GM23338 (cell line): ENCODE measurements around the gene CITED1. TPM values are rescaled to one million over a fixed set of nuclear protein-coding genes. Genes with fewer than 3 reads are reported as not detected.

Experiments
- ATAC-seq: fragments of 200-7000 bp; cut with Tn5 transposase; 3 replicates; pipeline ENCODE4 v1.9.1; 2020
- DNase-seq: peaks from one replicate; pipeline ENCODE4 v3.0.0-alpha.2; 2015; ENCODE audit warnings: low spot score
- H2AFZ ChIP-seq: fragments of 200-600 bp; sonication (generic); 2 replicates; pipeline ENCODE4 v1.8.0; 2016; ENCODE audit warnings: antibody characterized with exemption, mild to moderate bottlenecking, moderate library complexity
- H3F3A ChIP-seq: fragments of 200-600 bp; sonication (generic); replicated peaks from 2 replicates; pipeline ENCODE4 v1.8.0; 2017; ENCODE audit warnings: antibody characterized with exemption, mixed run types, low read depth
- H3K27ac ChIP-seq: fragments of 200-600 bp; sonication (generic); 2 replicates; pipeline ENCODE4 v1.6.1; 2016; ENCODE audit warnings: low read depth
- H3K27me3 ChIP-seq: fragments of 200-600 bp; sonication (generic); 2 replicates; pipeline ENCODE4 v1.8.0; 2016; ENCODE audit warnings: mild to moderate bottlenecking, mixed run types, moderate library complexity; ENCODE audit not compliant: insufficient read depth
- H3K36me3 ChIP-seq: fragments of 200-600 bp; sonication (generic); 2 replicates; pipeline ENCODE4 v1.8.0; 2016; ENCODE audit warnings: mild to moderate bottlenecking; ENCODE audit not compliant: insufficient read depth
- H3K4me1 ChIP-seq: fragments of 200-600 bp; sonication (generic); 2 replicates; pipeline ENCODE4 v1.8.0; 2016; ENCODE audit warnings: mild to moderate bottlenecking, moderate library complexity; ENCODE audit not compliant: insufficient read depth
- H3K4me2 ChIP-seq: fragments of 200-600 bp; sonication (generic); 2 replicates; pipeline ENCODE4 v1.7.1; 2017; ENCODE audit warnings: mixed run types
- H3K4me3 ChIP-seq: fragments of 200-600 bp; sonication (generic); 2 replicates; pipeline ENCODE4 v1.6.1; 2016; ENCODE audit warnings: mixed run types
- H3K79me2 ChIP-seq: fragments of 200-600 bp; sonication (generic); replicated peaks from 2 replicates; pipeline ENCODE4 v1.8.0; 2017; ENCODE audit warnings: mild to moderate bottlenecking; ENCODE audit not compliant: insufficient read depth
- H3K9me2 ChIP-seq: fragments of 200-600 bp; sonication (generic); 2 replicates; pipeline ENCODE4 v1.8.0; 2017; ENCODE audit not compliant: insufficient read depth
- H4K20me1 ChIP-seq: fragments of 200-600 bp; sonication (generic); replicated peaks from 2 replicates; pipeline ENCODE4 v1.8.0; 2017; ENCODE audit warnings: mild to moderate bottlenecking; ENCODE audit not compliant: insufficient read depth
- H3K27ac Mint-ChIP-seq: 2 replicates; pipeline ENCODE4 v1.8.0; 2020; ENCODE audit warnings: inconsistent platforms, mild to moderate bottlenecking, moderate library complexity, mixed read lengths
- H3K27me3 Mint-ChIP-seq: 3 replicates; pipeline ENCODE4 v1.8.0; 2022; ENCODE audit warnings: low read depth, mild to moderate bottlenecking, moderate library complexity, mixed read lengths, inconsistent platforms; ENCODE audit not compliant: insufficient read depth, poor library complexity
- H3K36me3 Mint-ChIP-seq: 3 replicates; pipeline ENCODE4 v1.8.0; 2021; ENCODE audit warnings: low read depth, mild to moderate bottlenecking, inconsistent platforms, moderate library complexity, mixed read lengths
- H3K4me1 Mint-ChIP-seq: 3 replicates; pipeline ENCODE4 v1.8.0; 2020; ENCODE audit warnings: mild to moderate bottlenecking, inconsistent platforms, mixed read lengths
- H3K4me3 Mint-ChIP-seq: 3 replicates; pipeline ENCODE4 v1.8.0; 2021; ENCODE audit warnings: moderate library complexity, mild to moderate bottlenecking, inconsistent platforms, mixed read lengths
- H3K9me3 Mint-ChIP-seq: 3 replicates; pipeline ENCODE4 v1.8.0; 2020; ENCODE audit warnings: moderate library complexity, mild to moderate bottlenecking, inconsistent platforms, mixed read lengths
- CREB1 ChIP-seq: fragments of 250-450 bp; sonication (Bioruptor Pico); IDR thresholded peaks from 2 replicates; pipeline ENCODE4 v1.5.0; 2020; ENCODE audit warnings: low read depth, mild to moderate bottlenecking, moderate library complexity
- EZH2 ChIP-seq: fragments of 200-600 bp; sonication (generic); IDR thresholded peaks from one replicate; pipeline ENCODE4 v1.8.0; 2017; ENCODE audit warnings: antibody characterized with exemption, mild to moderate bottlenecking, low read depth; ENCODE audit not compliant: unreplicated experiment
- EZH2phosphoT487 ChIP-seq: fragments of 200-600 bp; sonication (generic); IDR thresholded peaks from one replicate; pipeline ENCODE4 v1.8.1; 2018; ENCODE audit warnings: antibody characterized with exemption; ENCODE audit not compliant: unreplicated experiment
- JUNB ChIP-seq: IDR thresholded peaks from one replicate; pipeline ENCODE4 v1.6.1; 2016; ENCODE audit warnings: antibody characterized with exemption; ENCODE audit not compliant: unreplicated experiment
- NANOG ChIP-seq: IDR thresholded peaks from 2 replicates; pipeline ENCODE4 v1.6.1; 2016; ENCODE audit warnings: antibody characterized with exemption, borderline replicate concordance
- POLR2AphosphoS5 ChIP-seq: IDR thresholded peaks from 2 replicates; pipeline ENCODE4 v1.6.1; 2016; ENCODE audit warnings: antibody characterized with exemption, low read depth
- STAT1 ChIP-seq: IDR thresholded peaks from one replicate; pipeline ENCODE4 v1.6.1; 2016; ENCODE audit warnings: antibody characterized with exemption; ENCODE audit not compliant: unreplicated experiment
- ZNF114 ChIP-seq: fragments of 250-450 bp; sonication (Bioruptor Pico); IDR thresholded peaks from 2 replicates; pipeline ENCODE4 v1.5.0; 2020; ENCODE audit warnings: mild to moderate bottlenecking, moderate library complexity
- ZNF331 ChIP-seq: fragments of 250-450 bp; sonication (Bioruptor Pico); IDR thresholded peaks from 2 replicates; pipeline ENCODE4 v1.5.0; 2020; ENCODE audit warnings: low read depth, mild to moderate bottlenecking, moderate library complexity
- polyA plus RNA-seq: library from polyadenylated mRNA; unstranded; fragments of >200 nt; fragmentation: Nextera tagmentation; extraction: Ambion mirVana; gene quantifications from 2 replicates; pipeline ENCODE4 v1.2.1, GENCODE V29; 2016
- total RNA-seq: library from RNA; depleted of rRNA; stranded (reverse); fragments of >200 nt; shearing (Covaris generic); gene quantifications from 2 replicates; pipeline ENCODE4 v1.2.3, GENCODE V29; 2014
- TF ChIP-seq, protein P1 (sequence below): IDR thresholded peaks from one replicate; pipeline ENCODE4 v1.6.1; 2018; ENCODE audit warnings: antibody characterized with exemption; ENCODE audit not compliant: unreplicated experiment
- TF ChIP-seq, protein P2 (sequence below), 2 experiments: fragments of 200-600 bp in 1 of 2; sonication (generic) in 1 of 2; conservative IDR thresholded peaks; 2 replicates each; pipeline versions ENCODE4 v1.5.1 to v1.6.1; 2016 to 2017; ENCODE audit warnings: antibody characterized with exemption in 2 of 2, low read depth in 2 of 2, mild to moderate bottlenecking in 2 of 2, moderate library complexity in 1 of 2
- TF ChIP-seq, protein P3 (sequence below): IDR thresholded peaks from 2 replicates; pipeline ENCODE4 v1.6.1; 2016; ENCODE audit warnings: antibody characterized with exemption
- TF ChIP-seq, protein P4 (sequence below): fragments of 250-450 bp; sonication (Bioruptor Pico); IDR thresholded peaks from 2 replicates; pipeline ENCODE4 v1.5.0; 2020; ENCODE audit warnings: mild to moderate bottlenecking, moderate library complexity

CITED1 gene
- total and polyA plus RNA-seq, 2 experiments from 2014 or later: 0.45 to 1.1 TPM

DNA sequence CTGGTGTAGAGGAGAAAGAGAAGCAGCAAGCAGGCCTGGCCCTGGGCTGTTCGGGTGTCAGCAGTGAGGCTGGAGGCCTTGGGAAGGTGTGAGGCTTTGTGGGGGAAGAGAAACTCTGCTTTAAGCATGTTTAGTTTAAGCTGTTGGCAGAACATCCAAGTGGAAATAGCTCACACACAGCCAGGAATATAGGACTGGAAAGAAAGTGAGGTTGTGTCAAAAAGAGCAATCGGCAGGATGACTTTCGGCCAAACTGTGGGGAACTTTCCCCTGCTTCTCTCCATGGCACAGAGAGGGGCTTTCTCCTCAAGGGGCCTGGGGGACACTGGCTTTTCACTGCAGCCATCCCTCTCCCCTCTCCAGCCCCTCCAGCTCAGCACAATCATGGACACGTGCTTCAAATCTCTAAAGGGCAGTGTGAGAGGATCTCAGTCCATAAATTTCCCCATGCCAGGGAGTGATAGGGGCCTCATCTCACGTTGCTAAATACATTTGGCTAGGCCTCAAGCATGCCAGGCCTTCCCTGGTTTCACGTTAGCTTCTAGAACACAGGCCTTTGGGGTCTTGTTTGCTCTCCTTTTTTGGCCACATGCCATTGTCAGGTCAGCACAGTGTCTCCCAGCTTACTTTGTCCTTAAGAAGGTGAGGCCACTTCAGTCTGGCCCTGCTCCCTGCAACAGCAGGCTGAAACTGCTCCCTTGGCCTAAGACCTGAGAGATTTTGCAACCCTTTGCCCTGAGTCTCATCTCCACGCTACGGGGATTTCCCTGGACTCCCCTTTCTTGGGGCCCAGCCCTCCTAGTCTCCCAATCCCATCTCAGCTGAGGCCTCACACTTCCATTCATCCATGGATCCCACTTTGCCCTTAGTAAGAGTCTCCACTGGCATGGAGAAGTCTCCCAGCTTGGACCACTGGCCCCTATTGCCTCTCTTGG, 8.3 kb upstream of the CITED1 start:
- no peak overlapping the region for H2AFZ ChIP-seq
- H3K27me3 ChIP-seq: peaks cover 25% of the 10 kb centered on the region
- Mint-ChIP-seq H3K9me3 (no peaks in the 10 kb centered on the region), H3K27me3 (peaks cover 24% of the 10 kb centered on the region), H3K4me3 (no peak overlapping the region), H3K36me3 (no peaks in the 10 kb centered on the region), H3K4me1 (peaks cover 18% of the 10 kb centered on the region), H3K27ac (no peak overlapping the region)
- no peaks in the 10 kb centered on the region for H3K36me3 ChIP-seq
- no peaks in the 10 kb centered on the region for H3K79me2 ChIP-seq
- H4K20me1 ChIP-seq: no peaks in the 10 kb centered on the region
- H3K4me3 ChIP-seq: no peak overlapping the region
- DNase-seq: no peak
- H3F3A ChIP-seq: peaks cover 3% of the 10 kb centered on the region; the same call in 1 of the 2 replicates
- TF ChIP-seq ZNF114 (CRISPR knock-in tag): no peak
- TF ChIP-seq EZH2phosphoT487: no peak
- TF ChIP-seq JUNB: no peak
- TF ChIP-seq, protein P1, sequence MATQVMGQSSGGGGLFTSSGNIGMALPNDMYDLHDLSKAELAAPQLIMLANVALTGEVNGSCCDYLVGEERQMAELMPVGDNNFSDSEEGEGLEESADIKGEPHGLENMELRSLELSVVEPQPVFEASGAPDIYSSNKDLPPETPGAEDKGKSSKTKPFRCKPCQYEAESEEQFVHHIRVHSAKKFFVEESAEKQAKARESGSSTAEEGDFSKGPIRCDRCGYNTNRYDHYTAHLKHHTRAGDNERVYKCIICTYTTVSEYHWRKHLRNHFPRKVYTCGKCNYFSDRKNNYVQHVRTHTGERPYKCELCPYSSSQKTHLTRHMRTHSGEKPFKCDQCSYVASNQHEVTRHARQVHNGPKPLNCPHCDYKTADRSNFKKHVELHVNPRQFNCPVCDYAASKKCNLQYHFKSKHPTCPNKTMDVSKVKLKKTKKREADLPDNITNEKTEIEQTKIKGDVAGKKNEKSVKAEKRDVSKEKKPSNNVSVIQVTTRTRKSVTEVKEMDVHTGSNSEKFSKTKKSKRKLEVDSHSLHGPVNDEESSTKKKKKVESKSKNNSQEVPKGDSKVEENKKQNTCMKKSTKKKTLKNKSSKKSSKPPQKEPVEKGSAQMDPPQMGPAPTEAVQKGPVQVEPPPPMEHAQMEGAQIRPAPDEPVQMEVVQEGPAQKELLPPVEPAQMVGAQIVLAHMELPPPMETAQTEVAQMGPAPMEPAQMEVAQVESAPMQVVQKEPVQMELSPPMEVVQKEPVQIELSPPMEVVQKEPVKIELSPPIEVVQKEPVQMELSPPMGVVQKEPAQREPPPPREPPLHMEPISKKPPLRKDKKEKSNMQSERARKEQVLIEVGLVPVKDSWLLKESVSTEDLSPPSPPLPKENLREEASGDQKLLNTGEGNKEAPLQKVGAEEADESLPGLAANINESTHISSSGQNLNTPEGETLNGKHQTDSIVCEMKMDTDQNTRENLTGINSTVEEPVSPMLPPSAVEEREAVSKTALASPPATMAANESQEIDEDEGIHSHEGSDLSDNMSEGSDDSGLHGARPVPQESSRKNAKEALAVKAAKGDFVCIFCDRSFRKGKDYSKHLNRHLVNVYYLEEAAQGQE: no peak
- TF ChIP-seq, protein P2, sequence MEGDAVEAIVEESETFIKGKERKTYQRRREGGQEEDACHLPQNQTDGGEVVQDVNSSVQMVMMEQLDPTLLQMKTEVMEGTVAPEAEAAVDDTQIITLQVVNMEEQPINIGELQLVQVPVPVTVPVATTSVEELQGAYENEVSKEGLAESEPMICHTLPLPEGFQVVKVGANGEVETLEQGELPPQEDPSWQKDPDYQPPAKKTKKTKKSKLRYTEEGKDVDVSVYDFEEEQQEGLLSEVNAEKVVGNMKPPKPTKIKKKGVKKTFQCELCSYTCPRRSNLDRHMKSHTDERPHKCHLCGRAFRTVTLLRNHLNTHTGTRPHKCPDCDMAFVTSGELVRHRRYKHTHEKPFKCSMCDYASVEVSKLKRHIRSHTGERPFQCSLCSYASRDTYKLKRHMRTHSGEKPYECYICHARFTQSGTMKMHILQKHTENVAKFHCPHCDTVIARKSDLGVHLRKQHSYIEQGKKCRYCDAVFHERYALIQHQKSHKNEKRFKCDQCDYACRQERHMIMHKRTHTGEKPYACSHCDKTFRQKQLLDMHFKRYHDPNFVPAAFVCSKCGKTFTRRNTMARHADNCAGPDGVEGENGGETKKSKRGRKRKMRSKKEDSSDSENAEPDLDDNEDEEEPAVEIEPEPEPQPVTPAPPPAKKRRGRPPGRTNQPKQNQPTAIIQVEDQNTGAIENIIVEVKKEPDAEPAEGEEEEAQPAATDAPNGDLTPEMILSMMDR (conservative IDR thresholded peaks at IDR 0.05; ENCODE audit: low read depth in 2 of 2): no peak
- no peak for TF ChIP-seq POLR2AphosphoS5
- TF ChIP-seq, protein P3, sequence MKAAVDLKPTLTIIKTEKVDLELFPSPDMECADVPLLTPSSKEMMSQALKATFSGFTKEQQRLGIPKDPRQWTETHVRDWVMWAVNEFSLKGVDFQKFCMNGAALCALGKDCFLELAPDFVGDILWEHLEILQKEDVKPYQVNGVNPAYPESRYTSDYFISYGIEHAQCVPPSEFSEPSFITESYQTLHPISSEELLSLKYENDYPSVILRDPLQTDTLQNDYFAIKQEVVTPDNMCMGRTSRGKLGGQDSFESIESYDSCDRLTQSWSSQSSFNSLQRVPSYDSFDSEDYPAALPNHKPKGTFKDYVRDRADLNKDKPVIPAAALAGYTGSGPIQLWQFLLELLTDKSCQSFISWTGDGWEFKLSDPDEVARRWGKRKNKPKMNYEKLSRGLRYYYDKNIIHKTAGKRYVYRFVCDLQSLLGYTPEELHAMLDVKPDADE: no peak
- no peak for TF ChIP-seq EZH2
- TF ChIP-seq NANOG: no peak
- no peak for TF ChIP-seq STAT1
- TF ChIP-seq, protein P4, sequence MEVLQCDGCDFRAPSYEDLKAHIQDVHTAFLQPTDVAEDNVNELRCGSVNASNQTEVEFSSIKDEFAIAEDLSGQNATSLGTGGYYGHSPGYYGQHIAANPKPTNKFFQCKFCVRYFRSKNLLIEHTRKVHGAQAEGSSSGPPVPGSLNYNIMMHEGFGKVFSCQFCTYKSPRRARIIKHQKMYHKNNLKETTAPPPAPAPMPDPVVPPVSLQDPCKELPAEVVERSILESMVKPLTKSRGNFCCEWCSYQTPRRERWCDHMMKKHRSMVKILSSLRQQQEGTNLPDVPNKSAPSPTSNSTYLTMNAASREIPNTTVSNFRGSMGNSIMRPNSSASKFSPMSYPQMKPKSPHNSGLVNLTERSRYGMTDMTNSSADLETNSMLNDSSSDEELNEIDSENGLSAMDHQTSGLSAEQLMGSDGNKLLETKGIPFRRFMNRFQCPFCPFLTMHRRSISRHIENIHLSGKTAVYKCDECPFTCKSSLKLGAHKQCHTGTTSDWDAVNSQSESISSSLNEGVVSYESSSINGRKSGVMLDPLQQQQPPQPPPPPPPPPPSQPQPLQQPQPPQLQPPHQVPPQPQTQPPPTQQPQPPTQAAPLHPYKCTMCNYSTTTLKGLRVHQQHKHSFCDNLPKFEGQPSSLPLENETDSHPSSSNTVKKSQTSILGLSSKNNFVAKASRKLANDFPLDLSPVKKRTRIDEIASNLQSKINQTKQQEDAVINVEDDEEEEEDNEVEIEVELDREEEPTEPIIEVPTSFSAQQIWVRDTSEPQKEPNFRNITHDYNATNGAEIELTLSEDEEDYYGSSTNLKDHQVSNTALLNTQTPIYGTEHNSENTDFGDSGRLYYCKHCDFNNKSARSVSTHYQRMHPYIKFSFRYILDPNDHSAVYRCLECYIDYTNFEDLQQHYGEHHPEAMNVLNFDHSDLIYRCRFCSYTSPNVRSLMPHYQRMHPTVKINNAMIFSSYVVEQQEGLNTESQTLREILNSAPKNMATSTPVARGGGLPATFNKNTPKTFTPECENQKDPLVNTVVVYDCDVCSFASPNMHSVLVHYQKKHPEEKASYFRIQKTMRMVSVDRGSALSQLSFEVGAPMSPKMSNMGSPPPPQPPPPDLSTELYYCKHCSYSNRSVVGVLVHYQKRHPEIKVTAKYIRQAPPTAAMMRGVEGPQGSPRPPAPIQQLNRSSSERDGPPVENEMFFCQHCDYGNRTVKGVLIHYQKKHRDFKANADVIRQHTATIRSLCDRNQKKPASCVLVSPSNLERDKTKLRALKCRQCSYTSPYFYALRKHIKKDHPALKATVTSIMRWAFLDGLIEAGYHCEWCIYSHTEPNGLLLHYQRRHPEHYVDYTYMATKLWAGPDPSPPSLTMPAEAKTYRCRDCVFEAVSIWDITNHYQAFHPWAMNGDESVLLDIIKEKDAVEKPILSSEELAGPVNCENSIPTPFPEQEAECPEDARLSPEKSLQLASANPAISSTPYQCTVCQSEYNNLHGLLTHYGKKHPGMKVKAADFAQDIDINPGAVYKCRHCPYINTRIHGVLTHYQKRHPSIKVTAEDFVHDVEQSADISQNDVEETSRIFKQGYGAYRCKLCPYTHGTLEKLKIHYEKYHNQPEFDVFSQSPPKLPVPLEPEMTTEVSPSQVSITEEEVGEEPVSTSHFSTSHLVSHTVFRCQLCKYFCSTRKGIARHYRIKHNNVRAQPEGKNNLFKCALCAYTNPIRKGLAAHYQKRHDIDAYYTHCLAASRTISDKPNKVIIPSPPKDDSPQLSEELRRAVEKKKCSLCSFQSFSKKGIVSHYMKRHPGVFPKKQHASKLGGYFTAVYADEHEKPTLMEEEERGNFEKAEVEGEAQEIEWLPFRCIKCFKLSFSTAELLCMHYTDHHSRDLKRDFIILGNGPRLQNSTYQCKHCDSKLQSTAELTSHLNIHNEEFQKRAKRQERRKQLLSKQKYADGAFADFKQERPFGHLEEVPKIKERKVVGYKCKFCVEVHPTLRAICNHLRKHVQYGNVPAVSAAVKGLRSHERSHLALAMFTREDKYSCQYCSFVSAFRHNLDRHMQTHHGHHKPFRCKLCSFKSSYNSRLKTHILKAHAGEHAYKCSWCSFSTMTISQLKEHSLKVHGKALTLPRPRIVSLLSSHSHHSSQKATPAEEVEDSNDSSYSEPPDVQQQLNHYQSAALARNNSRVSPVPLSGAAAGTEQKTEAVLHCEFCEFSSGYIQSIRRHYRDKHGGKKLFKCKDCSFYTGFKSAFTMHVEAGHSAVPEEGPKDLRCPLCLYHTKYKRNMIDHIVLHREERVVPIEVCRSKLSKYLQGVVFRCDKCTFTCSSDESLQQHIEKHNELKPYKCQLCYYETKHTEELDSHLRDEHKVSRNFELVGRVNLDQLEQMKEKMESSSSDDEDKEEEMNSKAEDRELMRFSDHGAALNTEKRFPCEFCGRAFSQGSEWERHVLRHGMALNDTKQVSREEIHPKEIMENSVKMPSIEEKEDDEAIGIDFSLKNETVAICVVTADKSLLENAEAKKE (CRISPR knock-in tag): no peak
- TF ChIP-seq ZNF331: no peak
- no peak for TF ChIP-seq CREB1 (CRISPR knock-in tag)
- H3K4me2 ChIP-seq: no peak overlapping the region
- ATAC-seq: no peak
- no peak overlapping the region for H3K27ac ChIP-seq
- no peaks in the 10 kb centered on the region for H3K9me2 ChIP-seq
- peaks cover 3% of the 10 kb centered on the region for H3K4me1 ChIP-seq
